GM18517 (cell line): ENCODE data around the gene GALNT18.

Experiments used
- ATAC-seq: cut with Tn5 transposase; IDR thresholded peaks from one replicate; pipeline ENCODE4 v1.9.1; 2021; ENCODE audit warnings: mild to moderate bottlenecking, moderate library complexity; ENCODE audit not compliant: unreplicated experiment

GALNT18 gene

DNA sequence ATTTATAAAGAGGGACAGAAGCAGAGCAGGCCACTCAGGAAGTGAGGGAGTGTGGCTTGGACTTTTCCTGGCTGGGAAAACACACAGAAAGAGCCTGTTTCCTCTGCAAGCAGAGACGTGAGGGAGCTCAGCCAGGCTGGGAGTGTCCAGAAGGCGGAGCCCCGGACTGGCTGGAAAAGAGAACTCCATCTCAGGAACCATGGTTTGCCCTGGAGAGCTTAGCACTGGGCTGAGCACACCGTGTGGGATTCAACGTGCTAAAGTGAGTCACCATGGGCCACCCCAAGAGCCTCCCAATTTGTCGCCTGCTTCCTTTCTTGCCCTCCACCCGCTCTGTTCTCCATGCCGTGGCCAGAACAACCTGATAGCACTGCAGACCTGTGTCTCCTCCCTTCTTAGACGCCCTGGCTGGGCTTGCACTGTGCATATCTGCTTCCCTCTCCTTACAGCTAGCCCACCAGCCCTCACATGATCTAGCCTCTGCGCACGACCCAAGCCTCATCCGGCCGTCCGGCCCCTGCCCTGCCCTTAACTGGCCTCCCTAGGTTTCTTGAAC lies 51.8 kb downstream of the GALNT18 start:
- no peak for ATAC-seq

DNA sequence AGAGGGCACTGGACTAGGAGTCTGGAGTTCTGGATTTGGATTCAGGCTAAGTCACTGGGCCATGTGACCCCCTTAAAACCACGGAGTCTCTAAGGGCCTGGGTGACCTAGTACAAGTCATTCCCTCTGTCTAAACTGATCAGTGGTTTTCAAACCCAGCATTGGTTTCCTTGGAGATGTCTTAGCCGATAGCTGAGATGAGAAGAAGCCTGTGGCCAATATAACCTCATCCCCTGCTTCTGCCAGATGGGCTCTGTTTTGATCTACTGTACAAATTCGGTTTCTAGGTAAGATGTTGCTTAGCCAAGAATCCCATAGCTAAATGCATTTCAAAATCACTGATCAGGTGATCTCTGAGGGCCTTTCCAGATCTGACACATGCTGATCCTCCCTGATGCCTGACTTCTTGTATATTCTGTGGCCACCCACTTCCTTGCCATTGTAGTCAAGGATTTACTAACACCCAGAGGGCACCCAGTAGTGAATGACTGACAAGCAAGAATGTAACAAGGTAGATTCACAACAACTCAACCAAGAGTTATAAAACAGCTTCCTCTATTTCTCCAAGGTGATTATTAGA lies 53.1 kb downstream of the GALNT18 start:
- no peak for ATAC-seq

DNA sequence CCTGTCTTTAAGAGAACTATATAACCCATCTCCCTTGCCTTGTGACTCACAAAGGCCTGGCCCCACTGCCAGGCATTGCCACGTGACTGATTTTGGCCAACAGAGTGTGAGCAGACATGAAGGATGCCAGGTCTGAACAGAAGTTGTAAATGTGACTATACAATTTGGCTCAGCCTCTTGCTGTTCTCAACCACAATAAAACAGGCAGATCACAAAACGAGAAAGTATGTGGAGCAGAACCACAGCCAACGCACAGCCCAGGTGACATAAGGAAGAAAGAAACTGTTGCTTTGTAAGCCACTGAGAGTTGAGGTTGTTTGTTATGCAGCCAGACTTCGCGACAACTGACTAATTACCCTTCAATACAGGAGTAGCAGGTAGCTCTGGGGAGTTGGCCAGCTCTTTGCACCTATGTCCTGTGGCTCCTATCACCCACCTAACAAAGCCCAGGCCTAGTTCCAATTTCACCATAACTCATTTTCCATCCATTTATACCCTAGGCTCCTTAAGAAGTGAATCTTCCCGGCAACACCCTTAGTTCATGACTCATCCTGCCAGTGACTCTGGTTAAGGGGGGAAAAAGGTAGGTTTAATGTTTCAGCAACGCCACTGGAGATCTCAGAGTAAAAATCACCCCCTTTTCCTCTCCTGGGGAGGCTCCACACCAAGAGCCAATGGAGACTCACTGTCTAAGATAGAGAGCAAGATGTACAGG lies 53.7 kb downstream of the GALNT18 start:
- ATAC-seq: no peak

DNA sequence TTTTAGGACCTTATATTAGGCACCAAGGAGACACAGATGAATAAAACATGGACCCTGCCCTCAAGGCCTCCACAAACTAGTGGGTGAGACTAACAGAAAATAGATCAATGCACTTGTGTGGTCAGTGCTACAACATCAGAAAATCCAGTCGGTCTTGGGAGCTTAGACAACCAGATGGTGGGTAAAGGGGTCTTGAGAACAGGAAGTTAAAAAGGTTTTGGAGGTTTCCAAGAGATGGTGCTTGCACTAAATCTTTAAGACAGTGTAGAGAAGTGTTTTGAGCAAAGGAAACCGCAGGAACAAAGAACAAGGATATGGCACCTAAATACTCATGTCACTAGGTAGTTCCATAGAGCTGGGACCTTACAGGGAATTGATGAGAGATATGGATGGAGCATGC lies 56.2 kb downstream of the GALNT18 start:
- no peak for ATAC-seq

DNA sequence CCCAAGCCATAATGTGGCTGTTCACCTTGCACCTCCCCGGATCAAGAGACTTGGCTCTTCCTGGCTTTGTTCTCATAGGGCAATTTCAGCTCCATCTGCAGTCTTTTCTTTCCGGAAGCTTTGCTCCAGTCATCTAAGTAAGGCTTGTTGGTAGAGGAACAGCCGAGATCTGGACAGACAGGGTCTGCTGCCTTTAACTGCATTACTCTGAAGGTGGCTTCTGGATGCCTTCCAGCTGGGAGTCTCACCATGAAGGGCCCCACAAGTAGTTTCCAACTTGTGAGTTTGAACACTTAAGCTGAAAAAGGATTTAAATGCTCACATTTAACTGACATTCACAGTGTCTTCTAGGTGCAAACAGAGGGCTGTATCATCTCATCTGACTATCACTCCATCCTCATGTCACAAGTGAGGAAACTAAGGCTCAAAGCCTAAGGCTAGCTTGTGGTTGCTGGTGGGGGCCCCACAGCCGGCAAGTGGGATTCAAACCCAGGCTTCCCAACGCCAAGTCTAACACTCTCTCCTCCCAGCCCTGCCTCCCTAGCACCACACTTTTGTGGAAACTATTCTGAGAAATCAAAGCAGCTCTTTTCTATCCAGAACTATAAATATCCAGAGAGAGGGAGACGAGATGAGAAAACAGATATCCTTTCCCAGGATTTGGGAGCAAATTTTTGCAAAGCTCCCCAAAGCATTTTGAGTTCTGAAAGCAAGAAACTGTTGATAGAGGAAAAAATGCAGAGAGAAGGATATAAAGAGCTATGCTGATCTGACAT lies 58.4 kb downstream of the GALNT18 start:
- no peak for ATAC-seq

DNA sequence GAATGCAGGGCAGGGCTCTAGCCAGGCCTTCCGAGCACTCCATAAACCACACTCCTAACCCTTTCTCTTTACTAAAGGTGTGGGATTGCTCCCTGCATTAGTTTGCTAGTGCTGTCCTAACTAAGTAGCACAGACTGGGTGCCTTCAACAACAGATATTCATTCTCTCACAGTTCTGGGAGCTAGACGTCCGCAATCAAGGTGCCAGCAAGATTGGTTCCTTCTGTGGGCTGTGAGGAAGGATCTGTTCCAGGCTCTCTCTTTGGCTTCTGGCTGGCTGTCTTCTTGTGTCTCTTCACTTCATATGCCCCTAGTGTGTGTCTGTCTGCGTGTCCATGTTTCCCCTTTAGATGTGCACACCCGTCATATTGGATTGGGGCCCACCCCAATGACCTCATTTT lies 59.8 kb downstream of the GALNT18 start:
- ATAC-seq: no peak

DNA sequence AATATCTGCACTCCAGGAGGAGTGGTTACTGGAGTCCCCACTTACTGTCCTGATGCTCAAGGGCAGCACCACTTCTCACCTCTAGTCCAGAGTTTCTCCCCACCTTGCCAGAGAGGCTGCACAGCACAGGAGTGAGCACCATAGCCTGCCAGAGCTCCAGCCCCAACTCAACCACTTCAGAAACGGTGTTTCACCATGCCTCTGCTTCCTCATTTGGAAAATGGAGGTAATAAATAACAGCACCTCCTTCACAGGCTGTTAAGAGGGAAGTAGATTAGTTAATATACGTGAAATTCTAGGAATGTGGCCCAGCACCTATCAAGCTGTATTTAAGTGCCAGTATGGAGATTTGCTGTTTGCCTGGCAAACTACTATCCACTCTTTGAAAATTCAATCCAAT lies 63.0 kb downstream of the GALNT18 start:
- no peak for ATAC-seq

DNA sequence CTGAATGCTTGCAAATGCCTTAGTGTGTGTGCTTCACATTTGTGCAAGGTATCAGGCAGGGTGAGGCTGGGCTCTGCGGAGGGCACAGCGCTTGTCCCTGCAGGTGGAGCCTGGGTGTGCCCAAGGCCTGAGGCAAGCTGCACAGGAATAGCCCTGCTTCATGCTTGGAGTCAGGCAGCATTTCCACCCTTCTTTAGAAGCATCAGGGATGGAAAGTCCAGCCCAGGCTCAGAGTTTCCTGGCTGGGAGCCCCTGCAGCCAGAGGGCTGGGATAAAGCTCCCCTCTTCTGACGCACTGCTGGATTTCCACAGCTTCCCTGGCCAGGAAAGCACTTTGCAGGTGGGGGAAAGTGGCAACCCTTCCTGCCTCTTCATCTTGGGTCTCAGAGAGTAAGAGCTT lies 63.4 kb downstream of the GALNT18 start:
- ATAC-seq: no peak

DNA sequence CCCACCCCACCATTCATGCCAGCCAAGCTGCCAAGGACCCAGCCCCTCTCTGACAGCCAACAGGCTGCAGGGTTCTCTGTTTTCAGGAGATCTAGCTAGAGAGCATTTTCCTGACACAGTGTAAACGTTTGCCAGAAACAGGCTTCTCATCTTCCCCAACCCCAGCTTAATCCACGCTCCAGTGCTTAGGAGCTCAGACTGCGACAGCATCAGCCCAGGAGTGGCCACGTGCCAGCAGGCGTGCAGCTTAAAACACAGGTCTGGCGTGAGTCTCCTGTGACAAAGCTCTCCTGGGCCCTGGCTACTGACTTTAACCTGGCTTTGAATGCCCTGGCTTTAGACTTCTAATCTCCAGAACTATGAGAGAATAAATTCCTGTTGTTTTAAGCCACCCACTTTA lies 66.6 kb downstream of the GALNT18 start:
- no peak for ATAC-seq

DNA sequence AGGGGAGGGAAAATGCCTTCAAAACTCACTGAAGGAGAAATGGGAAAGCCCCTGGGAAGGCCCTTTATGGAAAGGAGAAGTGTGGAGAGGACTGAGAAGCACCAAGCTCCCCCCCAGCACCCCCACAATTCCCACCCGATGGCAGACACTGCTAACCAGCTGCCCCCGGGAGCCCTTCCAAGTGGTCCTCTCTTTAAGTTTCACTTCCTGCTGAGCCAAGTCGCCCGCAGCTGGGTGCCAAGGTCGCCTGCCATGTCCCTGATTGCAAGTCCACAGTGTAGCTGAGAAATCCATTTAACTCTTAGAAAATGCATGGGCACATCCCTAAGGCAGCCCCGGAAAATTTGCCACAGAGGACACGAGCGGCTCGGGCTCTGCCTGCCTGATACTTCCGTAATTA lies 68.2 kb downstream of the GALNT18 start:
- ATAC-seq: no peak

DNA sequence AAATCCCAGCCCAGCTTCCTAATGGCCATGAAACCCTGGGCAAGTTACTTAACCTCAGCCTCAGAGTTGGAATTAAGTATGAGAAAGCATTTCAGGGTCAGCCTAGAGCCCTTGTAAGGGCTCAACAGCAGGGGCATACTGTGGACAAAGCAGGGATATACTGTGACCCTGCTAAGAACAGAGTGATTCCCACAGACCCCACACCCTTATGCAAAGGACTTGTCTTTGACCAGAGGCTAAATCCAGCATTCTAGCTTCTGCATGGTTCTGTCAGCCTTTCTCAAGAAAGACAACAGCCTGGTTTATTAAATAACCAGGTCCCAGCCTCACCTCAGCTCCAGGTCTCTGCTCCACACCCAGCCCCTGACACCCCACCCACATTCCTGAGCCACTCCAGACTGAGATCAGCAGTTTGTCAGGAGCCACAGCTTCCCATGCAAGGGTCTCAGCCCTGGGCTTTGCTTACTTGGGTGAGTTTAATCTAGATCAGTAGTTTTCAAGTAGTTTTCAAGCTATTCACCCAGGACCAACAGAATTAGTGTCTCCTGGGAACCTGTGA lies 69.2 kb downstream of the GALNT18 start:
- no peak for ATAC-seq

DNA sequence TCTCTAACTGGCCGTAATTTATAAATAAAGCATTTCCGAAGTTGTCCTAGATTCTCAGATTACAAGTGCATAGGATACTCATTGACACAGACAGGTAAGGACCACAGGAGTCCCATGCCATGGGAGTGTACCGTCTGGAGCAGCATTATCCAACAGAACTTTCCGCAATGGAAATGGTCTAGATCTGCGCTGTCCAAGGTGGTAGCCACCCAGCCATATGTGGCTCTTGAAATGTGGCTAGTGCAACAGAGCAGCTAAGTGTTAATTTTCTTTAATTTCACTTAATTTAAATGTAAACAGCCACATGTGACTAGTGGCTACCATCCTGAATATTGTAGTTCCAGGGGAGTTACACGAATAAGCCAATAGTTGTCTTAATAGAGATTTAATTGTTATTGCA lies 71.3 kb downstream of the GALNT18 start:
- no peak for ATAC-seq

DNA sequence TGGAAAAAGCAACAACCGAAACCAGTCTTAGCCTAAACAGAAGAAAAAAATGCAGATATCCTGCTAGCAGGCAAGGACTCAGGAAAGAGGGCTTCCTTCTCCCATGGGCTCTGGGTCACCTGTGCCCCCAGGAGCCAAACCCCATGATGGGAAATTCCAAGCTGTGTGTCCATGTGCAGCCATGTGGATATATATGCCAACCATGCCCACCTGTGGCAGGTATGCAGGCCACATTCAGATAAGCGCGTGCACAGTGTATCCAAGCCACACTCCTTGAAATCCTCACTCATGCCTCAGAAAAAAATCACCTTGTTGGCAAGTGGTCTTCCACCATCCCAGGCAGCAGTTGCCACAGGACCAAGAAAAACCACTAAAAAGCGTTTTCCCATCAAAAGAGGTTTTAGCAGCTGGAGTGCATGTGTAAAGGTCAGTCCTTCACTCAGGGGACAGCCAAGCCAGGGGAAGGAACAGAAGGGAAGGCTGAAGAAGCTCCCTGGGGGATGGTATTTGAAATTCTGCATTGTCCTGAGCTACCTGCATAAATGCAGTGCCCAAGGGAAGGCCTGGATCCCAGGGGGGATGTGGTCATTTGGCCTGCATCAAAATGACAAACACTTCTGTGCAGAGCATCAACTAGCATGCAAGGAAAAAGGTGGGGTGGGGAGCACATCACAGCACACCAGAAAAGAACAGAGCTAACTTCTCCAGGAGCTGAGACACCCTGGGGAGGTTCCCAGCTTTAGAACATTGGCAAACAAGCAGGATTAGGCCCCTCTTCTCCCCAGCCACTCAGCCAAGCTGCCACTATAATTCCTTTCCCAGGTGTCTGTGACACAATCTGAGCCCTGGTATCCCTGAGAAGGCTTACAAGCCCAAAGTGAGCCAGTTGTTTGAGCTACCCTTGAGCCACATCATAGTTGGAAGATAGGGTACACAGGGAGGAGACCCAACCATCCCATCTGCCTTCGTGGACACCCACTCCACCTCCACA lies 76.2 kb downstream of the GALNT18 start:
- ATAC-seq: no peak

DNA sequence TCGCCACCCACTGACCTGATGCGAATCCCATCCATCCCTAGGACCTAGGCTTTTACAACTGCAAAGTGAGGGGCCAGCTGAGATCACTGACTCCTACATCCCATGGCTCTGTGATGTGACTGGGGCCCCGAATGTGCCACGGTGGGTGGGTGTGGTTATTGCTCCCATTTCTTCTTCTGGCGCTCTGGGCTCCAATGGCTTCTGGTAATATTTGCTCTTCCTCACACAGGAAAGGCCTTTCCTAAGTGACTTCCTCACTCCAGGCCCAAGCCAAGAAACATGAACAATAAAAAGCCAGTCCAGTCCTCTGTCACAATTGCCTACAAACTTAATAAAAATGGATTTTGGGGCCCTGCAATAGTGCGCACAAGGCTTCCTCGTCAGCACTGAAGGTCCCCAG lies 78.1 kb downstream of the GALNT18 start:
- no peak for ATAC-seq

DNA sequence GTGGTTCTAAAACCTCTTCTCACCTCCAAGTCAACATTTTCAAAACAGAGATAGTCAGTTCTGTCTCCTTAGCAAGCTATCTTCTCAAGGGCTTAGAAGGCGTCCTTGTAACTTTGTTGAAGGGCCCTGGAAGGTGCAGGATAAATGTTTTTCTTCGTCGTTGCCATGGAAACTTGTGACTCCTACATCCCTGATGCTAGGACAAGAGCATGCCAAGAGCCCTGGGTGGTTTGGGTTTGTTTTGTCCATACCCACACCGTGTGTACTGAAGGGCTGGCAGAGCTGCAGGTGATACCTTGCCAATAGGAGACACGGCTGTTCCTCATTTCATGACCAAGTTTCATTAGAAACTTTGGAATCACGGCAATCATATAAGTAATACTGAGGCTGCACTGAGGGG lies 81.6 kb downstream of the GALNT18 start:
- no peak for ATAC-seq

DNA sequence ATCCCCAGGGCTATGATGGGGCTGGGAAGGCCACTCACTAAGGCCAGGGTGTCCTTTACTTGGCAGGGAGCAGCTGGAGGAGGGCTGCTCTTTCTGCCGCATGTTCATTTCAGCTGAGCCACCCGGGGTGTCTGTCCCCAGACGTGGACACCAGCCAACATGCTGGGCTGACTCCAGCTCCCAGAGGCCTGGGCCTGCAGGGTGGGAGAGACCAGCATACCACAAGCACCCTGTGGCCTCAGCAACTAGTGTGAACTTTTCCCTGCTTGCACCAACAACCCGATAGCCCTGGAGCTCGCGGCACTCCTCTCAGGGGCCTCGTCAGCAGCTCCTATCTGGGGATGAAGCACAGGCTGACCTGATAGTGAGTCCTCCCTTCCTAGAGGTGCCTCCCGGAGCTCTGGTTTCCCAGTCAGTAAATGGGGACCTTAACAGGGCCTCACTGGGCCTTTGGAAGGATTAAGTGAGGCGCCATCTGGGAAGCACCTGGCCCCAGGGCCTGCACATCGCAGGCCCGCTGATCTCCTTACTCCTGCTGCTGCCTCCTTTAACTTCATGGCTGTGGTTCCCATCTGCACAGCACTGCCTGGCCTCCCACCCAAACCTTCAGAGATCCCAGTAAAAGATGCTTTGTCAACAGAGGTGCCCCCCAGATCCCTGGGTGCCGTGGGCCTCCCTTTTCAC lies 83.4 kb downstream of the GALNT18 start:
- no peak for ATAC-seq

DNA sequence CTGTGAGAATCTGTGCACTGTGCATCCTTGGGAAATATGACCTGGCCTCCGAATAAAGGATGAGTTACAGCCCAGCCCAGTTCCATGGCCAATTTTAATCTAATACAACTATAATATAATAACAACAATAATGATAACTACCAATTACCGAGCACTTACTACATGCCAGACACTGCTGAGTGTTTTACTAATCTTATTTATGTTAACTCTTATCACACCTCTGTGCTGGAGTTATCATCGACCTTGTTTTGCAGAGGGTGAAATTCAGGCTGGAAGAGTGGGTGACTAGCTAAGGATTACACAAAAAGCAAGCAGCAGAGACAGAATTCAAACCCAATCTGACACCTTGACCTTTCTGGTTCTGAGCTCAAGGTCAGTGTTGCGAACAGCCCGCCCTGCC lies 83.9 kb downstream of the GALNT18 start:
- ATAC-seq: no peak

DNA sequence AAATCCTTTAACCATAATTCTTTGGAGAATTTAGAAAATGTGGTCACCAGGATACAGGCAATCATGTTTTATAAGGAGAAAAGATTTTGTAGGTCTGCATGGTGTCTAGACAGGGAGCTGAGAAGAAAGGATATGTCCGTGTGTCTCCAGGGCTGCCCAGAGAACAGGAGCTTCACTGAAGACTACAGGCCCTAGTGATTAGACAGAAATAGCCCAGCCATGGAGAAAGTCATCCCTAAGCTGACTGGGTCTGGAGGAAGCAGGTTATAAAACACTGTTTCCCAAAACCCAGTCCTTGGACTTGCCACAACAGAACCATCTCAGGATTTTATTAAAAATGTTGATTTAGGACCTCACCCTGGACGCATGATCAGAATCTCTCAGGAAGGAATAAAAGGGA lies 84.4 kb downstream of the GALNT18 start:
- no peak for ATAC-seq

DNA sequence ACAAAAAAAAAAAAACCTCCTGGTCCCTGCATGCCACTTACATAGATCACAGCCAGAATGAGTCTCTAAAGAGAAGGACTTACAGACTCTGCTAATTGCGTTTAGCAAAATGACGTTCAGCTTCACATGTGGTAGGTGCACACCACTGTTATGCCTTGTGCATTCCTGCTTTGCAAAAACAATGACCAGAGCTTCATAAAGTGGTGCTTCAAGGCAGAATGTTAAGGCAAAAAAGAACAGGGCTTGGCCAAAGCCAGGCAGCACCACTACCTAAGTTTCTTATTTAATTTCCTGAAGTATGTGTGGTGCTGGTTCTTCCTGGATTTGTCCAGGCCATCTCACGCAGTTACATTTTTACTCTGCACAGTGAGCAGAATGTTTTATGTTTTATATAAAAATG lies 85.2 kb downstream of the GALNT18 start:
- no peak for ATAC-seq

DNA sequence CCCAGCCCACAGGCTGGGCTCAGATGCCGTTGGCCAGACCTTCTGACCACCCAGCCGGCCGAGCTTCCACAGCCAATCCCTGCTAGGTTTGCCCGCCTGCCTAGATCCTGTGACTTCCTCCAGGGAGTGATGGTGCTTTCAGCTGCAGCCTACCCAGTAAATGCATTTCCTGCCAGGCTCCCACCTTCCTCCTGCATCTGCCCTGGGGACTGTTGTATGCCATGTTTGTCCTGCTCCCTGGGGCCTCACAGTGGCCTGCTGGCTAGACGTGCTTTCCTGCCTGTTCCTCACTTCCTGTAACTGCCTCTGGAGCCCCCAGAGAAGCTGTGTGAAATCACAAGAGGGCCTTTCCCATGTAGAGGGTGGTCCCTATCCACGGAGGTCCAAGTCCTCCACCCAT lies 86.2 kb downstream of the GALNT18 start:
- ATAC-seq: no peak
